ENCODE results near the gene HSD11B2. TPM values are rescaled to one million over a fixed set of nuclear protein-coding genes. Genes with fewer than 3 reads are reported as not detected.
A peak's percentile ranks its signal among the peaks of the same experiment; 100 is the strongest.

Gene HSD11B2
- total RNA-seq, 1 donor from 2014 or later = 1.7 TPM

DNA sequence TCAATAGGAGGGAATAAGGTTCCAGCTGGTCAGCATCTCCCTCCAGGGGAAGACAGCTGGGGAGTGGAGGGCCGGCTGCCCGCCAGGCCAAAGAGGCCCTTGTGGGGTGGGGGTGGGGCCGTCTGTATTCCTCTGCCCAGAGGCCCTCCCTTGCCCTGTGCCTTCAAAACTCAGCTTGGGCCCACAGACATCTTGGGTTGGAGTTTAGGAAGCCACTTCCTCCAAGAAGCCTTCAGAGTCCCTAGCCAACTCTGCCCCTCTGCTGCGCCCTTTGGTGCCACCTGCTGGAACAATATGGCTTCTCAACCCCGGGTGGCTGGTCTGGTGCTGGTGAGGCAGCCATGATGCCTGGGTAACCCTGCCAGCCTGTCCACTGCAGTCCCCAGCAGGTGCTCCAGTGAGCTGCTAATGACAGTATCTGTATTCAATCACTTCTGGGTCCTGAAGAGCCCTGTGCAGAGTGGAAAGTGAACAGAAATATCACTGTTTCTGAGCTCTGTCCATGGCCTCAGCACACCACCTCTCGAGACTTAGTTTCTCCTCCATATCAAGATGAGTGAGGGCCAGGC lies 16.7 kb downstream of the HSD11B2 start:
- Mint-ChIP-seq H3K27ac (no peak overlapping the region), H3K27me3 (ENCODE audit: low read depth) (no peaks in the 10 kb centered on the region)

DNA sequence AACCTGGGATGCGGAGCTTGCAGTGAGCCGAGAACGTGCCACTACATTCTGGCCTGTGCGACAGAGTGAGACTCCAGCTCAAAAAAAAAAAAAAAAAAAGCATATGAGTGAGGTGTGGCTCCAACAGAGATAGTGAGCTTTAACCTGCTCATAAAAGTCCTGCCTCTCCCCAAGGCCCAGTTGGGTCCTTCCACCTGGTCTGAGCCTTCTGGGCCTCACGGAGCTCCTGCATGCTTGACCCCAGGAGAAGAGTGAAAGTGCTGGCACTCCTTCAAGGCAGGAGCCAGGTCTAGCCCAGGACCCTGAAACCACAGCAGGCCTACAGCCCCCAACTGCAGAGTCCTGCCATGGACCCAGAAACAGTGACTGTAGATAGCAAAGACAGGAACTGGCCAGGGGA lies 17.7 kb downstream of the HSD11B2 start:
- Mint-ChIP-seq H3K9me3 (no peaks in the 10 kb centered on the region), H3K4me3 (ENCODE audit: low read depth) (no peak overlapping the region), H3K27ac (no peak overlapping the region), H3K27me3 (ENCODE audit: low read depth) (no peaks in the 10 kb centered on the region), H3K36me3 (ENCODE audit: low read depth) (peaks cover 3% of the 10 kb centered on the region), H3K4me1 (ENCODE audit: low read depth) (peaks cover 3% of the 10 kb centered on the region)
- DNase-seq (ENCODE audit: low spot score) = no peak
- intact Hi-C loops (cut with micrococcal nuclease) = no loop called here

More for the DNA sequence above, 16.7 kb downstream of the HSD11B2 start:
- H3K9me3 Mint-ChIP-seq = no peaks in the 10 kb centered on the region
- H3K4me1 Mint-ChIP-seq (ENCODE audit: low read depth) = peaks cover 3% of the 10 kb centered on the region
- intact Hi-C loops (cut with micrococcal nuclease) = loop anchor here (2.0 kb wide), 1 partner anchor 19 kb away; no protein-coding TSS in a partner anchor
- H3K36me3 Mint-ChIP-seq (ENCODE audit: low read depth) = no peaks in the 10 kb centered on the region
- DNase-seq (ENCODE audit: low spot score) = peak; percentile 64
- H3K4me3 Mint-ChIP-seq (ENCODE audit: low read depth) = no peak overlapping the region

DNA sequence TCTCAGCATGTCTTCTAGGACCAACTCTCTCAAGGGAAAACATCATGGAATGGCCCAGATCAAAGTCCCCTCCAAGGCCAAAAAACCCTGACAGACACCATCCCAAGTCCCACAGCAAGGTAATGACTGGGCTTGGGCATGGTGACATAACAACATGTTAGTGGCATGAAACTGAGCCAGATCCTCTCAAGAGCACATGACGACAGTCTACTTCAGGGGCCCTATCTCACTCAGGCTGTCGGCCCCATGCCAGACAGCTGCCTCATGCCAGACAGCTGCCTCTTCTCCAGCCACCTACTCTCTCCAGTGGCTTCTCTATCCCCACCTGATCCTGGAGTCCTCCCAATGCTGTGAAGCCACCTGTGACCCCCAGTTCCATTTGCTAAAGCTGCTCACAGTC lies 18.4 kb downstream of the HSD11B2 start:
- Mint-ChIP-seq H3K4me3 (ENCODE audit: low read depth) (no peak overlapping the region), H3K27me3 (ENCODE audit: low read depth) (no peaks in the 10 kb centered on the region), H3K27ac (no peak overlapping the region), H3K36me3 (ENCODE audit: low read depth) (peaks cover 3% of the 10 kb centered on the region), H3K9me3 (no peaks in the 10 kb centered on the region), H3K4me1 (ENCODE audit: low read depth) (peaks cover 3% of the 10 kb centered on the region)
- DNase-seq (ENCODE audit: low spot score) = no peak
- intact Hi-C loops (cut with micrococcal nuclease) = no loop called here

DNA sequence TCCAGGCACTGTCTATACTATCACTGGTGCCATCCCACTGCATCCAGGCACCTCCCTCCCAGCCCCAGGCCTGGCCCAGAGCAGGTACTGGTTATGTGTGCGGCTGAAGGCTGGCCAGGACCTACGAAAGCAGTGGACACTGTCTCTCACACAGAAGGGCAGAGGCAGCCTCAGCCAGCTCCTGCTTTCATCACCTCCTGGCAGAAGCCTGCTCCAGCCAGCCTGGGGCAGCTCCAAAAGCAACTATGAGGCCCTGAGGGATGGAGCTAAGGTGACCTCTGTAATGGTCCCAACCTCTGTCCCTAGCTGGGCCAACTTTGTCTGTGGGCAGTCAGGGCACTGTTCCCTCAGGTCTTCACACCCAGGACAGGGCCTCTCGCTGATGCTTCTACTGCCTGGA lies 18.8 kb downstream of the HSD11B2 start:
- Mint-ChIP-seq H3K27ac (no peak overlapping the region), H3K27me3 (ENCODE audit: low read depth) (no peaks in the 10 kb centered on the region), H3K4me3 (ENCODE audit: low read depth) (no peak overlapping the region), H3K9me3 (no peaks in the 10 kb centered on the region), H3K4me1 (ENCODE audit: low read depth) (peaks cover 3% of the 10 kb centered on the region), H3K36me3 (ENCODE audit: low read depth) (peaks cover 3% of the 10 kb centered on the region)
- intact Hi-C loops (cut with micrococcal nuclease) = no loop called here
- no peak for DNase-seq (ENCODE audit: low spot score)

DNA sequence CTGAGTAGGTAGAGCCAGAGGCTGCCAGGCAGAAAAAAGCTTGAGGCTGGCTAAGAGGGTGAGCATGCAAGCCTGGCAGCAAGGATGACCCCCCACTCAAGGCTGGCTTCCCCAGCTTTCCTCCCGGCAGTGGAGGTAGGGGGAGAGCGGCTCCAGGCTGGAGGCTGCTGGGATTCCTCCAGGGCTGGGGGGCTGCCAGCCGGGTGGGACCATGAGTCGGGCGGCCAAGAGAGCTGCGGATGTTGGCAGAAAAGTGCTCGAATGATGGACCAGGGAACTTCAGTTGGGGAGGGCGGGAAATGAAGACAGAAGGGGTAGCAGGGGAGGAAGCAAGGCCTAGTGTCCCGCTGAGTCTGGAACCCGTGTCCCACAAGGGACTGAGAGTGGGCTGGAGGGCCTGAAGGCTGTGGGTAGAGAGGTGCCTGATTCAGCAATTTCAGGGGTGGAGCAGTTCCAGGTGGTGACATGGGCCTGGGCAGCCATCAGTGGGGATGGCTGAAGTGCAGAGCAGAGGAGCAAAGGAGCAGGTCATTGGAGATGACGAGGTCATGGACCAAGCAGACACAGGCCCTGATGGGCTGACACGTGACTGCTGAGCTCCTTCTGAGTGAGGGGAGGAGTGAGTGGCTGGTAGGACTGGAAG lies 20.3 kb downstream of the HSD11B2 start:
- peaks cover 3% of the 10 kb centered on the region for H3K4me1 Mint-ChIP-seq (ENCODE audit: low read depth)
- intact Hi-C loops (cut with micrococcal nuclease) = no loop called here
- H3K36me3 Mint-ChIP-seq (ENCODE audit: low read depth) = peaks cover 3% of the 10 kb centered on the region
- no peaks in the 10 kb centered on the region for H3K9me3 Mint-ChIP-seq
- peak overlapping the region; percentile 7 for H3K27ac Mint-ChIP-seq
- H3K4me3 Mint-ChIP-seq (ENCODE audit: low read depth) = no peak overlapping the region
- no peak for DNase-seq (ENCODE audit: low spot score)
- H3K27me3 Mint-ChIP-seq (ENCODE audit: low read depth) = no peaks in the 10 kb centered on the region

DNA sequence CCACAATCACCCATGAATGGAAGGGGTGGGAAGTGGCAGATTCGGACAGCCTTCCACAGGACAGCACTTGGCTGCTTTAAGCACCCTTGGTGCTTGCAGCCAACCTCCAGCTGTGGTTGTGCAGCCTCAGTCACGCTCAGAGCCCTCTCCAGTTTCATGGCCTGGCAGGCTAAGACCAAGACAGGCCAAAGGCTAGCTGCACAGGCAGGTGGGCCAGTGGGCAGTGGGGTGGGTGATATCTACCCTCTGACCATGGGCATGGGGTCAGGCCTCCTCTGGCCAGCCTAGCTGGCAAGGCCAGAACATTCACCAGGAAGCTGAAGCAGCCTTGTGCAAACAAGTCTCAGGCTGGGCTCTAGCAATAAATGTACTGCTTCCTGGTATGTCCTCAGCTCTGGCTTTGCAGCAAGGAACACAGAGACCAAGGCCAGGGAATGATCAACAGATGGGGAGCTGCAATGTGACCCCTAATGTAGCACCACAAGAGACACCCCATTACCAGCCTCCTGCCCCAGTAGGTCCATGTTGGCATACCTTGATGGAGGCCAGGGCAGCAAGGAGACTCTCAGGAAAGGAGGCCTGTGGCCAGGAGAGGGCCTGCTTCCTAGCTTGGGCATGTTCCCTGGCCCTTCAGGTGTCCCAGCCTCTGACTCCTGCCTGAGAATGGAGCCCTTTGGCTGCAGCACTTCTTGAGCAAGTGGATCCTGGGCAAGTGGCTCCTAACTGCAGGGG lies 20.9 kb downstream of the HSD11B2 start:
- peaks cover 3% of the 10 kb centered on the region for H3K4me1 Mint-ChIP-seq (ENCODE audit: low read depth)
- H3K27me3 Mint-ChIP-seq (ENCODE audit: low read depth) = no peaks in the 10 kb centered on the region
- H3K9me3 Mint-ChIP-seq = no peaks in the 10 kb centered on the region
- no peak overlapping the region for H3K4me3 Mint-ChIP-seq (ENCODE audit: low read depth)
- intact Hi-C loops (cut with micrococcal nuclease) = no loop called here
- DNase-seq (ENCODE audit: low spot score) = no peak
- peaks cover 3% of the 10 kb centered on the region for H3K36me3 Mint-ChIP-seq (ENCODE audit: low read depth)
- H3K27ac Mint-ChIP-seq = no peak overlapping the region

DNA sequence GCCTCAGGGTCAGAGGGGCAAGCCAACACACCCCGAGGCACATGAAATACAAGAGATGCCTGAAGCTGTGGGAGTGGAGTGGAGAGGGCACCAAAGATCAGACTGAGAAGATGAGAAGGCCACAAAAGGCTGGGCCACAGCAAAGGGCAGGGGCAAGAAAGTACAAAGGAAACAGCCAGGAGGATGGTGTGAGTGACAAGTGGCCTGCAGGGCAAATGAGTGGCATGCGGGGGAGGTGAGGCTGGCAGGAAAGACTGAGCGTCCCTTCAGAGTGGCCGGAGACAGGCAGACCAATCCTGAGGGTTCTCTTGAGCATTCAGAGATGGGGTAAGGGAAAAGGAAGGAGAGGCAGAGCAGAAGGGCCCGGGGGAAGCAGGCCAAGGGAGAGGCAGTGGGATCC lies 23.2 kb downstream of the HSD11B2 start:
- H3K27me3 Mint-ChIP-seq (ENCODE audit: low read depth) = no peaks in the 10 kb centered on the region
- no peak overlapping the region for H3K27ac Mint-ChIP-seq
- no peaks in the 10 kb centered on the region for H3K4me1 Mint-ChIP-seq (ENCODE audit: low read depth)
- no peaks in the 10 kb centered on the region for H3K9me3 Mint-ChIP-seq
- peaks cover 3% of the 10 kb centered on the region for H3K36me3 Mint-ChIP-seq (ENCODE audit: low read depth)
- no peak for DNase-seq (ENCODE audit: low spot score)
- intact Hi-C loops (cut with micrococcal nuclease) = no loop called here
- no peak overlapping the region for H3K4me3 Mint-ChIP-seq (ENCODE audit: low read depth)

DNA sequence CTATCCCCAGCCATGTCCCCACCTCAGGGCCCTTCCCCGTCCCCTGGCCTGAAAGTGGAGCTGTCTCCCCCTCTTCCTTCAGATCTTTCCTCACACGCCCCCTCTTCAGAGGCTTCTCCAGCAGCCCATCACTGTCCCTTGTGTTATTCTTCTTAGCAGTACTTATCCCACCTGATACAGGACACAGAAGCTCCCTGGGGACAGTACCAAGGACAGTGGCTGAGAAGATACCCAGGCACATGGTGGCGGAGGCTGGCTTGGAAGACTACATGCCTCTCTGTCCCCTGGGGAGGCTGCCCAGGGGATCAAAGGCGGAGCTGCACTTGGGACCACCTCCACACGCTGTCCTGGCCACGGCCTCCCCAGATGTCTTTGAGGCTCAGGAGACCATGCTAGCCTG lies 23.9 kb downstream of the HSD11B2 start:
- H3K4me3 Mint-ChIP-seq (ENCODE audit: low read depth) = no peak overlapping the region
- no peaks in the 10 kb centered on the region for H3K27me3 Mint-ChIP-seq (ENCODE audit: low read depth)
- intact Hi-C loops (cut with micrococcal nuclease) = no loop called here
- peaks cover 3% of the 10 kb centered on the region for H3K36me3 Mint-ChIP-seq (ENCODE audit: low read depth)
- no peak for DNase-seq (ENCODE audit: low spot score)
- no peaks in the 10 kb centered on the region for H3K9me3 Mint-ChIP-seq
- H3K27ac Mint-ChIP-seq = no peak overlapping the region
- H3K4me1 Mint-ChIP-seq (ENCODE audit: low read depth) = no peaks in the 10 kb centered on the region

DNA sequence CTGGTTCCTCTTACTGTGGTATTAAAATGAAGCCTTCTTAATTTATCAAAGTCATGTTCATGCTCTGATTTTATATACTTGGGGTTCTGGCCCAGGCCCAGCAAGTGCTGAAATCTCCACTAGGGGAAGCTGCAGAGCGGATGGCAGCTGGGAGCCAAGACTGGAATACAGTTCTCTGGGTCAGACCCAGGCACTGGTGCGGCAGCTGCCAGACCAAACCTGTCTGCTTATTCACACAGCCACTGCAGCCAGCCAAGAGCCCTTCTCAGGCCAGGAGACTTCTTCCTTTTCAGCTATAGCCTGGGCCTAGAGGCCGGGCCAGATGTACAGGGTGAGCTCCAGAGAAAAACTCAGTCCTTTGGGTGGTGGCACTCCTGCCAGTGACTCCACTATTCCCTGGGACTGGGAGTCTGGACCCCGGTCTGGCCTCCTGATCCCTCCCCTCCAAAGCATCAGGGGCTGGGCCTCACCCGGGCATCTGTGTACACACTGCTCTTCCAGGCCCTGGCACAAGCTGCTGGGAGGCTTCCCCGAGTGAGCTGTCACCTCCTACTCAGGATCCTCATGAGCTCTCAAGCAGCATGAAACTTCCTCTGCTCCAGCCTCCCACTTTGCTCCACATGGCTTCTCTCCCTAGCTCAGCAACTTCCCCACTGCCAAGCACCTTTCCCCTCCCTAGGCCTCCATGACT lies 25.6 kb downstream of the HSD11B2 start:
- Mint-ChIP-seq H3K27ac (peak overlapping the region; percentile 6), H3K4me1 (ENCODE audit: low read depth) (no peaks in the 10 kb centered on the region), H3K27me3 (ENCODE audit: low read depth) (no peaks in the 10 kb centered on the region), H3K4me3 (ENCODE audit: low read depth) (no peak overlapping the region), H3K9me3 (no peaks in the 10 kb centered on the region), H3K36me3 (ENCODE audit: low read depth) (peaks cover 3% of the 10 kb centered on the region)
- intact Hi-C loops (cut with micrococcal nuclease) = no loop called here
- DNase-seq (ENCODE audit: low spot score) = no peak

DNA sequence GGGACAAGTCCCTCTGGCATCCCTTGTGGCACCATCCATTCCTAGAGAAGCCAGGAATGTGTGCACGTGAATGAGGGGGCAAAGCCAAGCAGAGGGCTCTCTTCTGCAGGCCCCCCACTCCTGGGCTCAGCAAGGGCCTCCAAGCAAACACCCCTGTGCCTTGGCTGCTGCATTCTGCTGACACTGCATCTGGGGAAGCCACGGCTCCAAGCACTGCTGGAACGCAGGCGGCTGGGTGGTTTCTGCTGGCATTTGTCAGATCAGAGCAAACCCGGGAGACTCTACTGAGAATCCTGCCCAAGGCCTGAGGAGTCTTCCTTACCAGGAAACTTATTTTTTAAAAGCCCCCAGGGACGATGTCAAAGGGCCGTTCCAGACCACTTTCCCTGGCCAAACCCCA lies 26.7 kb downstream of the HSD11B2 start:
- no peak overlapping the region for H3K27ac Mint-ChIP-seq
- no peaks in the 10 kb centered on the region for H3K27me3 Mint-ChIP-seq (ENCODE audit: low read depth)
- H3K36me3 Mint-ChIP-seq (ENCODE audit: low read depth) = peaks cover 3% of the 10 kb centered on the region
- H3K9me3 Mint-ChIP-seq = no peaks in the 10 kb centered on the region
- H3K4me1 Mint-ChIP-seq (ENCODE audit: low read depth) = no peaks in the 10 kb centered on the region
- DNase-seq (ENCODE audit: low spot score) = no peak
- H3K4me3 Mint-ChIP-seq (ENCODE audit: low read depth) = no peak overlapping the region
- intact Hi-C loops (cut with micrococcal nuclease) = no loop called here

DNA sequence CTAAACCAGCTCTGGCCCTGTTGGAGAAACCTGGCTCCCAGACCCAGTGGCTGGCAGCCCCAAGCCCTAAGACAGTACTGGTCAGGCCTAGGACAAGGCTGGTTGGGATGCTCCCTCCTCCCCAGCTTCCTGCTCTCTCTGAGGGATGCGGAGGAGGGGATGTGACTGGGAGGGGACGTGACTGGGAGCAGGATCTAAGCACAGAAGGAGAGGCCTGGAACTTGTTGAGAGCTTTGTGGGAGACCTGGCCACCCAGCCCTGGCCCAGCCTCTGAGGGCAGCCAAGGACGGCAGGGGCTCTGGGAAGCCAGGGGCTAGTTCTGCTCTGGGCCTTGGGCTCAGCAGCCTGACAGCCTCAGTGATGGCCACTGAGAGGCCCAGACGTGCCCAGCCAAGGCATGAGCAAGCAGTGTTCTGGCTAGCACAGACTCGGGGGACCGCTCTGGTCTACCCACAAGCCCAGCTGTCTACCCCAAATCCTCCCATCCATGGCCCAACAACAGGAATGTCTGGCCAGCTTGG lies 27.3 kb downstream of the HSD11B2 start:
- Mint-ChIP-seq H3K27ac (no peak overlapping the region), H3K9me3 (no peaks in the 10 kb centered on the region), H3K36me3 (ENCODE audit: low read depth) (peaks cover 1% of the 10 kb centered on the region), H3K4me3 (ENCODE audit: low read depth) (no peak overlapping the region), H3K4me1 (ENCODE audit: low read depth) (no peaks in the 10 kb centered on the region), H3K27me3 (ENCODE audit: low read depth) (no peaks in the 10 kb centered on the region)
- intact Hi-C loops (cut with micrococcal nuclease) = no loop called here
- no peak for DNase-seq (ENCODE audit: low spot score)

DNA sequence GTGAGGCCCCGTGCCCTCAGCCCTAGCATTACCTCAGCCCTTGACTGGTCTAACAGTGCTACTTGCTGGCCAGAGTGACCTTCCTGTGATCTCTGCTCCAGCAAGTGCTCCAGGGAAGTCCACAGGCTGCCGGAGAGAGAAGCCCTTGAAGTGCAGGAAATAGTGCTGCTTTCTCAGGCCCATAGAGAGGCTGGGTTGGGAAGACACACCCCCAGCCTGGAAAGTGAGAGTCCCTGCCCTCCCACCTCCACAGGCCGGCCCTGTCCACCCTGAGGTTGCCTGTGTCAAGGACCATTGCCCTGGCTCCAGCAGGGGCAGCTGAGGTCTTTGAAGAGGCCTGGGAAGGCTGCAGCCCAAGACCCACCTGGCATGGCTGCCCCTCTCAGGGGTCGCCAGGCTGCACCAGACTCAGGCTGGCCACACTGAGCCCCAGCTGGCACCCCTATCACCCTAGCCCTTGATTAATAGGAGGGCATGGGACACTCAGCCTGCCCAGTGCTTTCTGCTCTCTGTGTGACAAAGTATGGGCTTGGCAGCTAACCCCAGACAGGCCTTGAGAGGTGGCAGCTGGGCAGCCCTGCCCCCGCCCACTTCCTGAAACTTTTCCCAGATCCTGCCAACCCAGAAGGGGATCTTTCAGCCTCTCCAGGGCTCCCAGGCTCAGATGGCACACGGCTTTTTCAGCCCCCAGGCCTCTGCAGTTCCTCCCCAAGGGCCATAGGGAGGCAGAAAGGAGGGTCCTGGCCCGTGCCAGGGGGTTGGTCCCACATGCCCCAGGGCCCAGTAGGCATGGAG lies 28.3 kb downstream of the HSD11B2 start:
- no peaks in the 10 kb centered on the region for H3K4me1 Mint-ChIP-seq (ENCODE audit: low read depth)
- intact Hi-C loops (cut with micrococcal nuclease) = no loop called here
- H3K9me3 Mint-ChIP-seq = no peaks in the 10 kb centered on the region

More for the DNA sequence above, 28.3 kb downstream of the HSD11B2 start:
- no peak overlapping the region for H3K27ac Mint-ChIP-seq
- no peaks in the 10 kb centered on the region for H3K36me3 Mint-ChIP-seq (ENCODE audit: low read depth)
- no peaks in the 10 kb centered on the region for H3K27me3 Mint-ChIP-seq (ENCODE audit: low read depth)
- no peak overlapping the region for H3K4me3 Mint-ChIP-seq (ENCODE audit: low read depth)
- no peak for DNase-seq (ENCODE audit: low spot score)

Data from activated T-helper 2 cell treated with anti-CD3 and anti-CD28 coated beads, Interferon-gamma antibody, Interleukin-2, Interleukin-4, amounts not matched to agents 10 μg/mL and 5 μg/mL and 100 μg/mL, durations not matched to agents 14 hours and 24 hours and 36 hours (primary cell).